Measurements from ENCODE around the gene TTLL9. TPM values are rescaled to one million over a fixed set of nuclear protein-coding genes. Genes with fewer than 3 reads are reported as not detected.
A peak's percentile ranks its signal among the peaks of the same experiment; 100 is the strongest.

The TTLL9 gene
- total RNA-seq, 6 experiments from 2014 or later: not detected

GRCh38 chr20:31945319-31945718 is 74.9 kb downstream of the TTLL9 start:
- no peak overlapping the region for H3K27ac Mint-ChIP-seq
- H3K27me3 Mint-ChIP-seq (ENCODE audit: insufficient read depth): no peaks in the 10 kb centered on the region; the same call in 1 of the 2 replicates
- H3K4me1 Mint-ChIP-seq (ENCODE audit: low read depth): peaks cover 8% of the 10 kb centered on the region
- no peak for DNase-seq
- TF ChIP-seq CTCF (IDR thresholded peaks at IDR 0.05): no peak
- no peak overlapping the region for H3K4me3 Mint-ChIP-seq
- H3K9me3 Mint-ChIP-seq: no peaks in the 10 kb centered on the region
- H3K36me3 Mint-ChIP-seq (ENCODE audit: low read depth): peaks cover 23% of the 10 kb centered on the region

GRCh38 chr20:31945785-31946184 is 75.4 kb downstream of the TTLL9 start:
- no peaks in the 10 kb centered on the region; the same call in 1 of the 2 replicates for H3K27me3 Mint-ChIP-seq (ENCODE audit: insufficient read depth)
- no peak for DNase-seq
- no peaks in the 10 kb centered on the region for H3K9me3 Mint-ChIP-seq
- H3K27ac Mint-ChIP-seq: no peak overlapping the region
- peaks cover 23% of the 10 kb centered on the region for H3K36me3 Mint-ChIP-seq (ENCODE audit: low read depth)
- no peak for TF ChIP-seq CTCF (IDR thresholded peaks at IDR 0.05)
- peaks cover 13% of the 10 kb centered on the region for H3K4me1 Mint-ChIP-seq (ENCODE audit: low read depth)
- H3K4me3 Mint-ChIP-seq: no peak overlapping the region

GRCh38 chr20:31948008-31948407 is 77.6 kb downstream of the TTLL9 start:
- peaks cover 29% of the 10 kb centered on the region for H3K36me3 Mint-ChIP-seq (ENCODE audit: low read depth)
- peaks cover 28% of the 10 kb centered on the region for H3K4me1 Mint-ChIP-seq (ENCODE audit: low read depth)

GRCh38 chr20:31949877-31950646 is 79.6 kb downstream of the TTLL9 start:
- Mint-ChIP-seq H3K4me1 (ENCODE audit: low read depth) (peaks cover 28% of the 10 kb centered on the region), H3K27ac (no peak overlapping the region), H3K27me3 (ENCODE audit: insufficient read depth) (peaks cover 6% of the 10 kb centered on the region), H3K9me3 (no peaks in the 10 kb centered on the region), H3K36me3 (ENCODE audit: low read depth) (peaks cover 29% of the 10 kb centered on the region), H3K4me3 (peak overlapping the region; percentile 97)
- TF ChIP-seq CTCF (IDR thresholded peaks at IDR 0.05): no peak
- DNase-seq: no peak

More at GRCh38 chr20:31948008-31948407, 77.6 kb downstream of the TTLL9 start:
- Mint-ChIP-seq H3K4me3 (no peak overlapping the region), H3K27ac (no peak overlapping the region), H3K27me3 (ENCODE audit: insufficient read depth) (no peaks in the 10 kb centered on the region; the same call in 1 of the 2 replicates), H3K9me3 (no peaks in the 10 kb centered on the region)
- no peak for DNase-seq
- TF ChIP-seq CTCF (IDR thresholded peaks at IDR 0.05): no peak

GRCh38 chr20:31951203-31951529 is 80.7 kb downstream of the TTLL9 start:
- Mint-ChIP-seq H3K27ac (peak overlapping the region; percentile 92), H3K4me3 (peak overlapping the region; percentile 97), H3K27me3 (ENCODE audit: insufficient read depth) (peaks cover 11% of the 10 kb centered on the region), H3K4me1 (ENCODE audit: low read depth) (peaks cover 28% of the 10 kb centered on the region), H3K36me3 (ENCODE audit: low read depth) (peaks cover 29% of the 10 kb centered on the region), H3K9me3 (no peaks in the 10 kb centered on the region)
- no peak for DNase-seq
- no peak for TF ChIP-seq CTCF (IDR thresholded peaks at IDR 0.05)
